DND-41 (cell line): ENCODE measurements around the gene TBC1D5.

Source experiments
- ATAC-seq: fragments of 200-7000 bp; cut with Tn5 transposase; 3 replicates; pipeline ENCODE4 v1.9.1; 2021; ENCODE audit warnings: low read depth; ENCODE audit not compliant: insufficient read depth
- DNase-seq: peaks from one replicate; pipeline ENCODE4 v3.0.0-alpha.2; 2020
- H2AFZ ChIP-seq: 2 replicates; pipeline ENCODE4 v1.6.0; 2012; ENCODE audit warnings: low read depth, low read length
- H3K27ac ChIP-seq: 2 replicates; pipeline ENCODE4 v1.5.1; 2012; ENCODE audit warnings: low read length, inconsistent platforms
- H3K27me3 ChIP-seq: fragments of 200-600 bp; sonication (generic); 2 replicates; pipeline ENCODE4 v1.6.0; 2012; ENCODE audit warnings: low read length, mild to moderate bottlenecking, inconsistent platforms; ENCODE audit not compliant: insufficient read depth, poor library complexity
- H3K36me3 ChIP-seq: 2 replicates; pipeline ENCODE4 v1.5.1; 2012; ENCODE audit warnings: low read length, inconsistent platforms; ENCODE audit not compliant: insufficient read depth
- H3K4me1 ChIP-seq: 2 replicates; pipeline ENCODE4 v1.5.1; 2012; ENCODE audit warnings: mild to moderate bottlenecking, low read length; ENCODE audit not compliant: insufficient read depth
- H3K4me2 ChIP-seq: 2 replicates; pipeline ENCODE4 v1.6.0; 2012; ENCODE audit warnings: mild to moderate bottlenecking, moderate library complexity, low read length, inconsistent platforms; ENCODE audit not compliant: insufficient read depth
- H3K4me3 ChIP-seq, 2 experiments: fragments of 200-600 bp in 1 of 2; shearing (Covaris generic) in 1 of 2; 2 replicates each; pipeline ENCODE4 v1.5.1; 2012 to 2016; ENCODE audit warnings: inconsistent platforms in 2 of 2, low read length in 2 of 2, mild to moderate bottlenecking in 2 of 2, low read depth in 1 of 2, moderate library complexity in 1 of 2
- H3K79me2 ChIP-seq: 2 replicates; pipeline ENCODE4 v1.6.0; 2012; ENCODE audit warnings: low read length, inconsistent platforms; ENCODE audit not compliant: insufficient read depth
- H3K9ac ChIP-seq: 2 replicates; pipeline ENCODE4 v1.6.0; 2012; ENCODE audit warnings: low read depth, mild to moderate bottlenecking, inconsistent platforms, low read length, moderate library complexity
- H3K9me3 ChIP-seq: 2 replicates; pipeline ENCODE4 v1.5.1; 2012; ENCODE audit warnings: low read length, moderate library complexity, mild to moderate bottlenecking, inconsistent platforms; ENCODE audit not compliant: insufficient read depth, severe bottlenecking
- H4K20me1 ChIP-seq: 2 replicates; pipeline ENCODE4 v1.6.0; 2012; ENCODE audit warnings: low read length; ENCODE audit not compliant: insufficient read depth
- EZH2 ChIP-seq: IDR thresholded peaks from 3 replicates; pipeline ENCODE4 v1.6.1; 2012; ENCODE audit warnings: borderline replicate concordance, low read depth, mild to moderate bottlenecking, moderate library complexity, low read length, inconsistent platforms; ENCODE audit not compliant: severe bottlenecking
- TF ChIP-seq, protein P1 (sequence below): IDR thresholded peaks from 2 replicates; pipeline ENCODE4 v1.5.1; 2012; ENCODE audit warnings: borderline replicate concordance, low read length, moderate library complexity, mild to moderate bottlenecking; ENCODE audit not compliant: poor library complexity, severe bottlenecking; ENCODE audit errors: extremely low read depth

TBC1D5 gene

GRCh38 chr3:17110660-17111396, 631.6 kb downstream of the TBC1D5 start:
- Histone ChIP-seq H3K27ac (no peak overlapping the region), H3K4me2 (no peak overlapping the region), H3K27me3 (no peaks in the 10 kb centered on the region), H3K4me1 (no peaks in the 10 kb centered on the region), H3K79me2 (no peaks in the 10 kb centered on the region), H4K20me1 (no peaks in the 10 kb centered on the region), H3K36me3 (no peaks in the 10 kb centered on the region), H3K9me3 (no peaks in the 10 kb centered on the region), H3K9ac (no peak overlapping the region), H2AFZ (no peak overlapping the region), H3K4me3 (no peak overlapping the region)
- no peak for TF ChIP-seq EZH2
- TF ChIP-seq, protein P1, sequence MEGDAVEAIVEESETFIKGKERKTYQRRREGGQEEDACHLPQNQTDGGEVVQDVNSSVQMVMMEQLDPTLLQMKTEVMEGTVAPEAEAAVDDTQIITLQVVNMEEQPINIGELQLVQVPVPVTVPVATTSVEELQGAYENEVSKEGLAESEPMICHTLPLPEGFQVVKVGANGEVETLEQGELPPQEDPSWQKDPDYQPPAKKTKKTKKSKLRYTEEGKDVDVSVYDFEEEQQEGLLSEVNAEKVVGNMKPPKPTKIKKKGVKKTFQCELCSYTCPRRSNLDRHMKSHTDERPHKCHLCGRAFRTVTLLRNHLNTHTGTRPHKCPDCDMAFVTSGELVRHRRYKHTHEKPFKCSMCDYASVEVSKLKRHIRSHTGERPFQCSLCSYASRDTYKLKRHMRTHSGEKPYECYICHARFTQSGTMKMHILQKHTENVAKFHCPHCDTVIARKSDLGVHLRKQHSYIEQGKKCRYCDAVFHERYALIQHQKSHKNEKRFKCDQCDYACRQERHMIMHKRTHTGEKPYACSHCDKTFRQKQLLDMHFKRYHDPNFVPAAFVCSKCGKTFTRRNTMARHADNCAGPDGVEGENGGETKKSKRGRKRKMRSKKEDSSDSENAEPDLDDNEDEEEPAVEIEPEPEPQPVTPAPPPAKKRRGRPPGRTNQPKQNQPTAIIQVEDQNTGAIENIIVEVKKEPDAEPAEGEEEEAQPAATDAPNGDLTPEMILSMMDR, result no peak
- no peak for ATAC-seq
- DNase-seq, result no peak
